Glutamatergic neuron (in vitro differentiated cells): ENCODE data around the gene TSR1. TPM values are rescaled to one million over a fixed set of nuclear protein-coding genes. Genes with fewer than 3 reads are reported as not detected.

ENCODE experiments used
- DNase-seq: peaks from one replicate; pipeline ENCODE4 v3.0.0; 2022
- H3K27ac Mint-ChIP-seq: one replicate; pipeline ENCODE4 v1.8.0; 2020; ENCODE audit warnings: mild to moderate bottlenecking, mixed read lengths, inconsistent platforms; ENCODE audit not compliant: unreplicated experiment
- H3K27me3 Mint-ChIP-seq: one replicate; pipeline ENCODE4 v1.8.0; 2020; ENCODE audit warnings: mild to moderate bottlenecking, moderate library complexity, mixed read lengths, inconsistent platforms; ENCODE audit not compliant: unreplicated experiment
- H3K36me3 Mint-ChIP-seq: one replicate; pipeline ENCODE4 v1.8.0; 2020; ENCODE audit warnings: mild to moderate bottlenecking, mixed read lengths, inconsistent platforms; ENCODE audit not compliant: unreplicated experiment
- H3K4me1 Mint-ChIP-seq: one replicate; pipeline ENCODE4 v1.8.0; 2020; ENCODE audit warnings: mild to moderate bottlenecking, low read depth, mixed read lengths, inconsistent platforms; ENCODE audit not compliant: unreplicated experiment
- H3K4me3 Mint-ChIP-seq: one replicate; pipeline ENCODE4 v1.8.0; 2020; ENCODE audit warnings: mild to moderate bottlenecking, mixed read lengths, inconsistent platforms; ENCODE audit not compliant: unreplicated experiment
- H3K9me3 Mint-ChIP-seq: one replicate; pipeline ENCODE4 v1.8.0; 2020; ENCODE audit warnings: mild to moderate bottlenecking, moderate library complexity, mixed read lengths, inconsistent platforms; ENCODE audit not compliant: unreplicated experiment
- CTCF ChIP-seq: fragments of 200-600 bp; sonication (generic); IDR thresholded peaks from one replicate; pipeline ENCODE4 v1.5.0; 2021; ENCODE audit not compliant: partially characterized antibody, unreplicated experiment
- long read RNA-seq: library from polyadenylated mRNA; unstranded; transcript quantifications from one replicate; pipeline ENCODE4 v2.0.0, GENCODE V29; 2020; ENCODE audit not compliant: unreplicated experiment
- total RNA-seq: library from RNA; stranded (reverse); fragmentation: NEBNext Ultra II Directional; extraction: Animal tissue kit (Norgen Biotek cat#: 25700); gene quantifications from one replicate; pipeline ENCODE4 v1.2.1, GENCODE V29; 2021; ENCODE audit not compliant: unreplicated experiment

Gene TSR1
- 25.6 TPM for total RNA-seq
- long read RNA-seq, full-length matches to known transcripts = 13 of 24 reads
- long read RNA-seq, partial matches to known transcripts = 5 of 24 reads
- long read RNA-seq, other reads (novel, unspliced or antisense) = 6 of 24 reads

GRCh38 chr17:2336215-2336851, at the start of gene TSR1:
Gene TSR1 (minus strand): TSS chr17:2336457. CDS start chr17:2336427, 30 bp downstream.
- TF ChIP-seq CTCF = no peak
- peak within 1 kb of the TSS; percentile 99 for H3K4me3 Mint-ChIP-seq

GRCh38 chr17:2385240-2386210, 49.3 kb upstream of the TSR1 start:
- Mint-ChIP-seq H3K4me1 (peaks cover 36% of the 10 kb centered on the region), H3K4me3 (no peak overlapping the region), H3K27me3 (peaks cover 13% of the 10 kb centered on the region), H3K9me3 (peaks cover 13% of the 10 kb centered on the region), H3K36me3 (no peaks in the 10 kb centered on the region), H3K27ac (no peak overlapping the region)
- no peak for TF ChIP-seq CTCF
- no peak for DNase-seq

More at GRCh38 chr17:2336215-2336851, at the start of gene TSR1:
- Mint-ChIP-seq H3K36me3 (no peaks in the 10 kb centered on the region), H3K27me3 (peaks cover 4% of the 10 kb centered on the region), H3K9me3 (peaks cover 7% of the 10 kb centered on the region), H3K4me1 (peaks cover 9% of the 10 kb centered on the region), H3K27ac (peak within 1 kb of the TSS; percentile 81)
- DNase-seq = peak; percentile 95

- H3K27ac Mint-ChIP-seq = peak overlapping the region; percentile 75
- peak overlapping the region; percentile 52 for H3K4me3 Mint-ChIP-seq
- no peaks in the 10 kb centered on the region for H3K36me3 Mint-ChIP-seq
- TF ChIP-seq CTCF = no peak
- H3K9me3 Mint-ChIP-seq = peaks cover 14% of the 10 kb centered on the region
- H3K27me3 Mint-ChIP-seq = peaks cover 11% of the 10 kb centered on the region
- H3K4me1 Mint-ChIP-seq = peaks cover 36% of the 10 kb centered on the region
- no peak for DNase-seq
Observed at GRCh38 chr17:2384439-2385127, 48.3 kb upstream of the TSR1 start.

GRCh38 chr17:2383628-2384167, 47.4 kb upstream of the TSR1 start:
- peak overlapping the region; percentile 47 for H3K4me3 Mint-ChIP-seq
- H3K9me3 Mint-ChIP-seq = peaks cover 14% of the 10 kb centered on the region
- no peak for TF ChIP-seq CTCF
- peak overlapping the region; percentile 68 for H3K27ac Mint-ChIP-seq
- H3K27me3 Mint-ChIP-seq = peaks cover 11% of the 10 kb centered on the region
- no peak for DNase-seq
- no peaks in the 10 kb centered on the region for H3K36me3 Mint-ChIP-seq
- H3K4me1 Mint-ChIP-seq = peaks cover 35% of the 10 kb centered on the region
